HG03469 (cell line): ENCODE data around the gene HOXB2.

Experiments used
- ATAC-seq: cut with Tn5 transposase; IDR thresholded peaks from one replicate; pipeline ENCODE4 v1.9.1; 2021; ENCODE audit warnings: mild to moderate bottlenecking, moderate library complexity, moderate number of reproducible peaks; ENCODE audit not compliant: unreplicated experiment

HOXB2 gene

DNA sequence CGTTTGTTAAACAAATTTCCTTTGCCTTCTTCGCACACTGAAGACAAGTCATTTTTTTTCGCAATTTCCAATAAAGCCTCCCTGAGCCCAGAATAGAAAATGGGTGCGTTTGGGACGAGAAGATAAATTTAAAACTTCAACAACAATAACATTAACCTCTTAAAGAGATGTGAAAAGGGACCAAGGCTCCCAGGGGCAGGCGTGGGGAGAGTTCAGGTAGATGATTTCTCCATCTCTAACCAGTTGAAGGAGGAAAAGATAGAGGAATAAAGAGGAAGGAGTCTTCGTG is 34.5 kb upstream of the HOXB2 start:
- no peak for ATAC-seq

DNA sequence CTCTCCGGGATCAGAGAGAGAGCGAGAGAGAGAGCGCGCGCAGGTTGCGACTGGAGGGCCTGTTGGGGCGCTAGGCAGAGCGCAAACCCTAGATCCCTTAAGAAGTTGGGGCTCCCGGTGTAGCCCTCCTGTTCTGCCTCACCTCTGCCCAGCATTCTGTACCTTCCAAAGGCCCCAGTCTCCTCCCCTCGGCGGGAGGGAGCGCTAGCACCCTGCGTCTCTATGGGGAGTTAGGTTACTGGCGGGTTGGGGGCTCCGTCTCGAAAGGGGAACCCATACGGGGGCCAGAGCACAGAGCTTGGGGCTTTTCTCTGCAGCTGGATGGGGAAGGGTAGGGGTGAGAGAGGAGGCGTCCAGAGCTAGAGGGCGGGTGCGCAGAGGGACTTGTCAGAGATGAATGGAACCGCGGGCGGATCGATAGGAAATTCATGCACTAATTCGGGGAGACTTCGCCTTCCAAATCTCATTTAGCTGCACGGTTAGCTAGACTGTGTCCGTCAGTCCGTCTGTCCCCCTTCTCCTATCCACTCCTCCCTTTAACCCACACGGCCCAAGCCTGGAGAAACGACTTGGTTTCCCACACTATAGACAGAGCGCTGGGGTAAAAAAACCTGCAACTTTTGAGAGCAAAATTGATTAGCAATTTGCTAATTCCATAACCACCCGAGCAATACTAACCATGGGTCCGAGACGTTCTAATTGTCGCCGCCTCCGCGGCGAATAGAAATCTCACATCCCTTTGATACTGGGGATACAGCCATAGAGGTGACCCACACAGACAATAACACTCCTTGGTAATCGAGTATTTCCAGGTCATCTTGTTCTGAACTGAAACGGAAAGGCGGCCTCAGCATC is 33.9 kb upstream of the HOXB2 start:
- no peak for ATAC-seq

DNA sequence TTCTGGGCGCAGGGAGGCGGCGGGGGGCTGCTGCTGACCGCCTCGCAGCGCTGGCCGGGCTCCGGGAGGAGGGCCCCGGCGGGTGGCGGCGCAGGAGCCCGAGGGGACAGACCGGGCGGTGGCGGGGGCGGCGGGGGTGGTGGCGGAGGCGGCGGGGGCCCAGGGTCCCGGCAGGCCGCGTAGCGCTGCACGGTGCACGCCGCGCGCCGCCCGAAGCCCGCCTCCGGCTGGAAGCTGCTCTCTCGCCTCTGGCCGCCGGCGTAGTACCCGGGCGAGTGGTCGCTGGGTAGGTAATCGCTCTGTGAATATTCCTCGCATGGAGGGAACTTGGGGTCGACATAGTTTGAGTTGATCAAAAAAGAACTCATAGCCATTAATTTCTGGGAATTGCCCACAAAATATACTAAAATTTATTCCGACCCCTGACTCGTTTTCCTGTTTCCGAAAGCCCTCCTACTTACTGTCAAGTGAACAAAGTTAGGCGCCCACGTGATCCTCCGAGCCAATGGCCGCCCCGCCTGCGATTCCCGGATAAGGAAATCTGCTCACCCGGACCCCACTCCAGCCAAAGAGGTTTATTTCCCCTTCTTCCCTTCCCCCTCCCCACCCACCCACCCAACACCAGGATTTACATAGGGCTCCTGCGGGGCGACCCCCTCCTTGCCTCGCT is 33.2 kb upstream of the HOXB2 start, which contains the start of gene HOXB4:
TSS of gene HOXB4 (minus strand) at position 405 of the 670 bp plus-strand sequence. CDS start at position 374, 31 bp downstream.
- no peak for ATAC-seq

DNA sequence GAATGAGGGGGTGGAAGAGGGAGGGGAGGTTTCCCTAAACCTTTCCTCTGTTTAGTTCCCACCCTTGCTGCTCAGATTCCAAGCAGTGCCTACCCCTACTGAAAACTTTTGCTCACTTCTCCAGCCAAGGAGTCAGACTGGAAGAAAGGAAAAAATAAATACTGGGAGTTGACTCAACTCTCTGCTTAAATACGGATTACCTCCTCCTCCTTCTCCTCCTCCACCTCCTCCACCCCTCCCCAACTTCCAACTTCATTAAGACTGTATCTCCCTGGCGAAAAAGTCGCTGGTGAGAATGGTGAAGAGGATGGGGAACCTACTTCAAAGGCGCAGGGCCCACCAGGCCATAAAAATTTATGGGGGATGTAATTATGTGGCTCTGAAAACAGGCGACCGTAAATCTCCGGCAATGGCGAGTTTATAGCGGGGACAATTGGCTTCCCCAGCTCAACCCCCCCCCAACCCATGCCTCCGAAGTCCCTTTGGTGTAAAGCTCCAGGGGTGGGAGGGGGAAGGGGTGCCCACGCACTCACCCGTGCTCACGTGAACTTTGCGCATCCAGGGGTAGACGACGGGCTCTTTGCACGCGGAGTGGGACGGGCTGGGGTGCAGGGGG is 32.5 kb upstream of the HOXB2 start:
- ATAC-seq = no peak

DNA sequence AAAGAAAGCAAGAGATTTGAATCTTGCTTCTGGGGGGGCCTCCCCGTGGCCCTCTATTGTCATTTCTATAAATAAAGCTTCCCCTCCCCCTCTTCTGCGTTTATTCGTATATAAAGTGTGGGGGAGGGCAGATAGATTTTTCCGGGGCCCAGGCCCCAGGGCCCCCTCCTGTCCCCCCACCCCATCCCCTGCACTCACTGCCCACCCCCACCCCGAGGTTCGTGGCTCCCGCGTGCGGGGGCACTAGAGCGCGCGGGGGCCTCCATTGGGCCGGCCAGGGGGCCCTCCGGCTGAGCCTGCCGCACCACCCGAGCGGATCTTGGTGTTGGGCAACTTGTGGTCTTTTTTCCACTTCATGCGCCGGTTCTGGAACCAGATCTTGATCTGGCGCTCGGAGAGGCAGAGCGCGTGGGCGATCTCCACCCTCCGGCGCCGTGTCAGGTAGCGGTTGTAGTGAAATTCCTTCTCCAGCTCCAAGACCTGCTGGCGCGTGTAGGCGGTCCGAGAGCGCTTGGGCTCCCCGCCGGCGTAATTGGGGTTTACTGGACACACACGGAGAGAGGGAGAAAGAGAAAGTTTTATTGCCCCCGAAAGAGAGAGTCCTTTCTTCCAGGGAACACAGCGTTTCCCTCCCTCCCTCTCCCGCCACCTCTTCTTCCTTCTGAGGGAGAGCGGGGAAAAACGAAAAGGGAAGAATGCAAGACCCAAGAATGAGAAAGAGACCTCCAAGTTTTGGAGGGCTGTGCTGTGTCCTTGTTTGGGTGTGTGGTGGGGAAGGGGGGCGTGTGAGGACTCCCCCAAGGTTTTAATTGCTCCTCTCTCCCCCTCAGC is 31.8 kb upstream of the HOXB2 start:
- no peak for ATAC-seq

DNA sequence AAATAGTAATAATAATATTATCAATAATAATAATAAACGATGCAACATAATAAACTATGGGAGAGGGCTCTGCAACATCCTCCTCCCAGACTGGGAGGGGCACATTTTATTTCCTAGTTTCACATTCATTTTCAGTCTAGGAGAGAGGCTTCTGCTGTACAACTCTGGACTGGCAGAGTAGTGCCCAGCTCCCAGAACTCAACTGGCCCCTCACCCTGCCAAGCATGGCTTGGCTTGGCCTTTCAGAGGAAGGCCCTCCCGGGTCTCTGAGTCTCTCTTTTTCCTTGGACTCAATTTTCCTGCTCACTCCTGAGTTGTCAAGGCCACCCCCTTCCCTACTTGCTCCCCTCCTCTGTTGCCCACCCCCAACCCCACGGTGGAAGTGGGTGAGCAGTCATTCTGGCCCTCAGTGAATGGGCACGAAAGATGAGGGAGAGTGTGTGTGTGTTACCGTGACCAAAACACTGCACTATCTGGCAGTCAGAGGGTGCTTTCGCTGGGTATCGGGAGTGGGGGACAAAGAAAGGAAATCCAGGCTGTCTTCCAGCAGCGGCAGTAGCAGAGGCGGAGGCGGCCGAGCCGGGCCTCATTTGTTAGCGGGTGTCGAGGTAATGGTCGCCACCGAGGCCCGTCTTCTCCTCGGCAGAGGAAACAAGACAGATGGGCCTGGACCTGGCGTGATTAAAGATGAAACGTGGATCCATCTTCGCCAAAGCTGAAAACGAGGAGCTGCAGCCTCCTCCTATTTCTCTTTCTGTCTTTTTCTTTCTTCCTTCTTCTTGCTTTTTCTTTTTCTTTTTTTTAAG is 31.0 kb upstream of the HOXB2 start:
- no peak for ATAC-seq

DNA sequence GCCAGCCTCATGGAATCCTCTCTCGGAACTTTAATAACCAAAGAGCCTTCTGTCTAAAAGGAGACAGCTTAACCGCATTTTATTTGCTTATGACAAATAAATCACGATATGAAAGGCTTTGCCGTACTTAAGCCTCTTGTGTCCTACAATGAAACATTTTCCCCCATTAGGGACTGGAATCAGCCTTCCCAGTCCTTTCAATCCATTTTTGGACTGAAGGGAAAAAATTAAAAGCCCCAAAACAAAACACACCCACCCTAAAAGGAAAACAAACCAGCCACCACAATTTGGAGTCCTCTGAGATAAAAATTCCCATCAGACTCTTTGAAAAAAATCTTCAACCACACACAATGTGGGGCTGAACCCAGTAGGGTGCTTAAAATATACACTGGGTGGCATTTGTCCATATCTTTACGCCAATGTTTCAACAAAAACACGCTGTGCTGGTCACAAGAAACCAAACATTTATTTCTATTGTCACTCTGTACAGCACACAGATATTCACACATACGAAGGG is 30.2 kb upstream of the HOXB2 start:
- ATAC-seq = no peak

DNA sequence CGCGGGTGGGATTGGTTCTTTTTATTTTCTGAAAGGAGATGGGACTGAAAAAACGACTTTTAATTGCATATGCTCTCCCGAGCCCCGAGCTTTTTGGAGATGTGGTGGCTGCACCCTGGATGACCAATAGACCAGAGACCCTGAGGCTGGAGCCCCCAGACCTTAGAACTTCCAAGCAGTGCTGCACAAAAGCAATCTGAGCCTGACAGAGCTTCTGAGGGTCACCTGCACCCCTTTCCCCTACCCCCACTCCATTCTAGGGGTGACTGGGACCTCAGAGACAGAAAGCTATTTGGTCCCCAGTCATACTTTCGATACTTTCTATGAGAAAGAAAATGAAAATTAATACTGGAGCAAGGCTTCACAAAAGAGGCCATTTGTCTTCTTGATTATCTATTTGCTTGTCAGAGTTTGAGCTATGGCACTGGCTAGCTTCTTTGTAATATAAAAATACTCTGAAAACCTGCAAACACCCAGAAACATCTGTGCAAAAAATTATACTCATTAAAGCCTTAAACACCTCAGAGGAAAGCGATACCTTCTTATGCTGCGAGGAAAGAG is 29.7 kb upstream of the HOXB2 start:
- ATAC-seq = no peak

DNA sequence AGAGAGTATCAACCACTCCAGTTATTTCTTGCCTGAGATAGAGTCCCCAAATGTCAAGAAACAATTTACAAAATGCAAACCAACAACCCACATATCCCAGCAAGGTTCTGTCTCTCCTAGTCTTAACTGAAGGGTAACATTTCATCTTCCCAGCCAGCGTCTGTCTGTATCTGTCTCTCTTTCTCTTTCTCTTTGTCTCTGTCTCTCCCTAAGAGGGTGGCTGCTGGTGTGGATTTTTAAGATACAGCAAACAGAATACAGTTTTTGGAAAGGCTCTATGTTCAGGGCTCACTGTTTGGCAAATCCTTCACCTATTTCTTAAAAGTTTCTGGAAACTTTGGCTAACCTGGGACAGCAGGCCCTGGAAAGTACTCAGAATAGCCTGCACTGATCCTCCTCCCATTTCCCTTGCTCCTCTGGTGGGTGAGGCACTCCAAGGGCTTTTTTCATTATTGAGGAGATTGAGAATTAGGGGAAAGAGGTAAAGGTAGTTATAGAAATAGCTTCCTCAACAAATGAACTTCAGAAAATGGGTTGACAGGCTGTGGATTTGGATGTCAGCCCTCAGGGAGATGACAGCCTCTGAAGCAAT is 27.0 kb upstream of the HOXB2 start:
- no peak for ATAC-seq

DNA sequence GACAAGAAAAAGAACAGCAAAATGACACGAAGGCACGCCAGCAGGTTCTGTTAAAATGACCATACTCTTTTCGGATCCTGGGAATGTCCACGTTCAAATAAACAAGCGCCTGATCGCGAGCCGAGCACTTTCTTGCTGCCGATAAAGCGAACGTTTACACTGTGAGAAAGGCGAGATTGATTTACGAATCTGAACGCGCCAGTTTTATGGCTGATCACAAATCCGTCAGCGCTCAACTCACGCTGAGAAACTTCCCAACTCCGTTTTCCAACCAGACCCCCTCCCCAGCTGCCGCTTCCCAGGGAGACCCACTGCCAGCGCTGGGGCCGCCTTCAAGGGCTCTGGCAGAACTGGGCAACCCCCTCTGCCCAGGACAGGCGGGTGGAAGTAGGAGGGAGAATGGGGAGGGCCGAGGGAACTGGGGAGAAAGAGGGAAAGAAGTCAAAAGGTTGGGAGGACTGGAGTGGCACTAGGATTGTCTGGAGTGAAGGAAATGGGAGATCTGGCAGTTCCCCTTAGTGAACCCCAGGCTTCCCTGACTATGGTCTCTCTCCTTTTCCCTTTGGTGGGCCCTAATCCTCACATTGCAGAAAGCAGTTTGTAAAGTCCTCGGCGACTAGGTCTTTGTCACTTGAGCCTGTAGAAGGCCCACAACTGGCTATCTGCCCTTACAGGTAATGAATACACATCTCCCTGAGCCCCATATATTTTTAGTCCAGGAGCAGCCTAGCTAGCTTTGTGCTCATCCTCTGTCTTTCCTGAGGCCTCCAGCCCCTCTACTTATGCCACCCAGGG is 26.3 kb upstream of the HOXB2 start:
- ATAC-seq = no peak

DNA sequence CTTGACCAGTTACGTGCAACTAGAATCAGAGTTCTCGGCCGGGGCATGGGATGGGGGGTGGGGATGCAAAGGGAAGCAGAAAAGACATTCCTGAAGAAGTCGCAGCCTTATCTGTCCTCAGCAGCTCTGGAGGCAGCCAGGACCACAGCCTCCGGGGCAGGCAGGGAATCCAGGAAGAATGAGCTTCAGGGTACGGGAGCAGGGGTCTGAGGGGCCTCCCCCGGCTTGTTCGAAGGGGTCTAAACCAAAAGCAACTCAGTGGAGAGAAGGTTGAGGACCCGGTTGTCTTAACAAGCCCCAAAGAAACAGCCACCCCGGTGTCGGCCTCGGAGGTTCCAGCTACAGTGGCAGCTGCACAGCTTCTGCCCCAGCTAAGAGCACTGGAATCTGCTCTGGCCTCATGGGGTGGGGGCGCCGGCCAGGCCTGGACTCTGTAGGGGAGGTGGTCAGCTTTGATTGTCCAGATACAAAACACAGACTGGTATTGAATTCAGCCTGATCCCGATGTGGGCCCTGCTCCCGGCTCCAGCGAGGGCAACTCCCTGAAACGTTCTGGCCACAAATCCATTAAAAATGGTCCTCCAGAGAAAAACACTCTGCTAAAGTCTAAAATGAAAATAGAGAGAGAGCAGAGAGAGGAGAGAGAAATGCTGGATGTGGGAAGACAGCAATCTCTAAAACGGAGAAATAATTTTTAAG is 25.6 kb upstream of the HOXB2 start:
- no peak for ATAC-seq

DNA sequence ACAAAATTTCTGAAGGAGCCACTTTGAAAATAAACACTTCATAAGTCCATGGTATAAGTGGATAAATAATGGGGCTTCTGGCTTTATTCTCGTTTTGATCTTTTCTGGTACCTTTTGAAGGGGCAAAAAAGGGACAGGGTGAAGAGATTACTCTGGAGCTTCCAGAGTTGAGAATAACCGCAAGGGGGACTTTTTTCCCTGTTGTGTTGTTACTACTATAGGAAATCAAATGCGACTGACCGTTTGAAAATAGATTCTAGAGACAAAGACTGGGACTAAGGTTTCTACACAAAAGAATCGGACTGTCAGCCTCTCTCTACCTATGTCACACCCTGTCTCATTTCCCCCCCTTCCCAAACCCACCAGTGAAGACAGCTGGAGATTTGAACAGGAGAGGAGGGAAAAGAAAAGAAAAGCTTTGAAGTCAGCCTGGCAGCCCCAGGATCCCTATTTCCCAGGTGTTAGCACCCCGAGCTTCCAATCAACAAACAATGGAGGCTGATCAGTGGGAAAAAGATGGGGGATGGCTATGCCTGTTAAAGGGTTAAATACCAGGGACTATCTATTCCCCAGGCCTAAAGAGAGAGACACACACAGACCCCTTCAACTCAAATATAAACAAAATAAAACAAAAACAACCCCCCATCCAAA is 24.9 kb upstream of the HOXB2 start:
- ATAC-seq = no peak

DNA sequence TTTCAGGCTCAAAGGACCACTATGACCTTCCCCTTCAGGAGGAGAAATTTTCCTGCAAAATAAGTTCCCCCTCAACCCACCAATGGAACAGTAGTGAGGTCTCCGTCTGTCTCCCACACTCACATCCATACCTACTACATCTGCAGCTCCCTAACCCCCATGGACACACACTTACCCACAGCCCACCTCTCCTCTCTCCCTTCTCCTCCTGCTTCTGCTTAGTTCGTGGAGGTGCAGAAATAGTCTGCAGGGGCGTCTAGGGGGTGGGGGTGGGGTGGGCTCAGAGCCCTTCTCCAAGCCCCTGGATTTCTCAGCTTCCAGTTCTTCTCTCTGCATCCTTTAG is 24.3 kb upstream of the HOXB2 start:
- ATAC-seq = no peak

DNA sequence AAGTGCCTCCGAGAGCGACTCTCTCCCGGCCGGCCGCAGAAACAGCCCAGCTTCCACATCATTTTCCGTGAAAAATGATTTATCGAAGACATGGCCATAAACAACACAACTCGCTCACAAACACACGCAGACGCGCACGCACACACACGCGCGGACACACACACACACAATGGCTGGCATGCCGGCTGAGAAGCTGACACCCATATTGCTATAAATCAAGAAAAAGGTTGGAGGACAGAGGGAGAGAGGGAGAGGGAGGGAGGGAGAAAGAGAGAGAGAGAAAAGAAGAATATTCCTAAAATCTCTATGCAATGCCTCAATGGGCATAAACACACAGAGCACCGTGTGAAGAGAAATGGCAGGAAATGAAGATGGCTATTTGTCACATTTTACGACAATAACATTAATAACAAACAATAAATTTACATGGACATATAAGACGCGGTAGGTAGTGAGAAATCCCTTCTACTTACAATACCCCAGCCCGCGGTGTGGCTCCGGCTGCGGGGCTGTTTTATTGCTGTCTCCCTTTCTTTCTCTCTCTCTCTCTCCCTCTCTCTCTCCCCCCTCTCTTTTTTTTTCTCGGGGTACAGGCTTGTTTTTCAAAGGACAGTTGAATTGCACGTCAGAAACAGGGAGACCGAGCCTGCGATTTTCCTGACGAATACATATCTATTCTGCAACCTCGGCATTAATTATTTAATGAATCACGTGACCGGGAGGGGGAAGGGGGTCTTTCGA is 23.8 kb upstream of the HOXB2 start:
- no peak for ATAC-seq

DNA sequence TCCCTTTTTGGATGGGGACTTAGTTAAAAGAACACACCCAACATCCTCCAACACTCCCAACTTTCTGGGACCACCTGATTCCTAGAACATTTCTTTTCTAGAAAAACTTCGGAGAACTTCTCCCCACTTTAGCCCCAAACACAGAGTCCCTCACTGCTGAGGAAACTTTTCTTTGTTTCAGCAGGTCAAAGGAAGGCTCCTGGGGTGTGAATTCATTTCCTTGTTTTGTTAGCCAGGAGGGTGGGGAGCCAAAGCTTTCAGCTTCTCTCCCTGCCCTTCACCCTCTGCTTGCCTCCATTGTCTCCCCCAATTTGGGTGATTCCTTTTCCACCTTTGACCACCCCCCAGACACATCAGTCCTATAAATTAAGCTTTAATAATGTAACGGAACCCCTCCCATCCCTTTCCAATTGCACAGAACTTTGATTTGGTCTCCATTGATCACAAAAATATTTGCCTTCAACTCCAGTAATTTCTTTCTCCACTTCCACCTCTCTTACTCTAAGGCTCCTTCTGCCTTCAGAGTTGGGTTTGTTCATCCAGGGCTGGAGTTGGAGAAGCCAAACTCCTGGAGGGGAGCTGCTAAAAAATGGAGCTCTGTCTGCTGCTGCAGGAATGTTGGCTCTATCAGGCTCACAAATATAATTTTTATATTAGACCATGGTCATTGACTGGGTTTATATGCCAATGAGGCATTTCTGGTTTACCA is 22.9 kb upstream of the HOXB2 start:
- no peak for ATAC-seq

DNA sequence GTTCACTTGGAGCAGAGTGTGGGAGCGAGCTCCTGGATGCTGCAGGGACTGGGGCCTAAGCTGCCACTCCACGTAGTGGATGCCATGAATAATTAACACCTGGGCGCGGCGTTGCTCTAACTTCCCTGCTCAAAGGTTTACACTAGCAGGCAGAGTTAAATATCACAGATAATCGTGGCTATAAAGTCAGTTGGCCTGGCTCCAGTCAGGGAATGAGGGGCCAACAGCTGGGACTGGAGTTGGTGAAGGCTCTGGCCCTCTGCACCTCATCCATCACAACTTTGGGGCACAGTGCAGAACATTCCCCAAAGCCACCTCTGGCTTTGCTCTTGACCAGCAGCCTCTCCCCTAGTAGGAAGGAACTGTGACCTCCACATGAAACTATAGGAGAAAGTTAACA is 22.3 kb upstream of the HOXB2 start:
- no peak for ATAC-seq
